HG03095 (cell line): ENCODE results near the gene CCDC197.

Experiments used
- ATAC-seq: cut with Tn5 transposase; IDR thresholded peaks from one replicate; pipeline ENCODE4 v1.9.1; 2021; ENCODE audit warnings: moderate library complexity; ENCODE audit not compliant: unreplicated experiment

The CCDC197 gene

GRCh38 chr14:93998871-93999403 is 1.8 kb downstream of the CCDC197 start:
- no peak for ATAC-seq

DNA sequence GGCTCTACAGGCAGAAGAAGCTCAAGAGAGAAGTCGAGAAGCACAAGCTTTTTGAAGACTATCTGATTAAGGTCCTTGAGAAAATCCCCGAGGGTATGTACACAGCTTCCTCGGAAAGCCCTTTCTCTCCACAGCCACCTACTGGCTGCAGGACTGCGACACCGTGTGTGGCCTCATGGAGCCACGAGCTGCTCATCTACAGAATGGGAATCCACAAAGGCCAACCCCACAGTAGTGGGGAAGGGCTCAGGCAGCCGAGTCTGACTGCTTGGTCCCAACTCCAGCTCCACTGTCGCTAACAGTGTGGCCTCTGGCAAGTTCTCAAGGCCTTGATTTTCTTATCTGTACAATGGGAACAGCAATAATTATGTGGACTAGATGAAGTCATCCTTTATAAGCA is 2.5 kb downstream of the CCDC197 start:
- no peak for ATAC-seq

DNA sequence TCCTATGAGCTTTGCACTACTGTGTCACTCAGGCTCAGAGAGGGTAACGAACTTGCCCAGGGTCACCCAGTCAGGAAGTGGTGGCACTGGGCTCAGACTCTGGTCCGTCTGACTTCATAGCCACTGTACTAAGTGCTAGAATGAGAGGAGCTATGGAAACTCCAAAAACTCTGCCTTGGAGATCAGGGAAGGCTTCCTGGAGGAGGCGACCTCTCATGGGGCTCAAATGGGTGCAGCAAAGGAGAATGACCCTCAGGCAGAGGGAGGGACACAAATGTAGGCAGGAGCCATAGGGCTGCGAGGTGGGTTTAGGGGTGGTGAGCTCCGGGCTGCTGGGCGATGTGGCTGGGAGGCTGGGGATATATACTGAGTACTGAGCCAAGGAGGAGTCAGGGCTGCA is 3.2 kb downstream of the CCDC197 start:
- ATAC-seq: no peak

DNA sequence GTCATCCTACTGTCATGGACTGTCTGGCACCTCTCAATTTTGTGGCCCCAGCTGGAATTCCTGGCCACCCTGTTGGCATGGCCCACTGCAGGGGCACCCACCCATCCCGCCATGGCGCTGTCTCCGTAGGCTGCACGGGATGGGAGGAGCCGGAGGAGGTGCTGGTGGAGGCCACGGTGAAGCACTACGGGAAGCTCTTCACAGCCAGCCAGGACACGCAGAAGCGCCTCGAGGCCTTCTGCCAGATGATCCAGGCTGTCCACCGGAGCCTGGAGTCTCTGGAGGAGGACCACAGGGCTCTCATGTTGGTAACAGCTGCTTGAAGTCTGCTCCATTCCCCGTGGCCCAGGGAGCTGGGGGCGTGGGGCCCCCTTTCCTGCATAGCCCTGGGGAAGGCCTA is 3.9 kb downstream of the CCDC197 start:
- ATAC-seq: no peak

DNA sequence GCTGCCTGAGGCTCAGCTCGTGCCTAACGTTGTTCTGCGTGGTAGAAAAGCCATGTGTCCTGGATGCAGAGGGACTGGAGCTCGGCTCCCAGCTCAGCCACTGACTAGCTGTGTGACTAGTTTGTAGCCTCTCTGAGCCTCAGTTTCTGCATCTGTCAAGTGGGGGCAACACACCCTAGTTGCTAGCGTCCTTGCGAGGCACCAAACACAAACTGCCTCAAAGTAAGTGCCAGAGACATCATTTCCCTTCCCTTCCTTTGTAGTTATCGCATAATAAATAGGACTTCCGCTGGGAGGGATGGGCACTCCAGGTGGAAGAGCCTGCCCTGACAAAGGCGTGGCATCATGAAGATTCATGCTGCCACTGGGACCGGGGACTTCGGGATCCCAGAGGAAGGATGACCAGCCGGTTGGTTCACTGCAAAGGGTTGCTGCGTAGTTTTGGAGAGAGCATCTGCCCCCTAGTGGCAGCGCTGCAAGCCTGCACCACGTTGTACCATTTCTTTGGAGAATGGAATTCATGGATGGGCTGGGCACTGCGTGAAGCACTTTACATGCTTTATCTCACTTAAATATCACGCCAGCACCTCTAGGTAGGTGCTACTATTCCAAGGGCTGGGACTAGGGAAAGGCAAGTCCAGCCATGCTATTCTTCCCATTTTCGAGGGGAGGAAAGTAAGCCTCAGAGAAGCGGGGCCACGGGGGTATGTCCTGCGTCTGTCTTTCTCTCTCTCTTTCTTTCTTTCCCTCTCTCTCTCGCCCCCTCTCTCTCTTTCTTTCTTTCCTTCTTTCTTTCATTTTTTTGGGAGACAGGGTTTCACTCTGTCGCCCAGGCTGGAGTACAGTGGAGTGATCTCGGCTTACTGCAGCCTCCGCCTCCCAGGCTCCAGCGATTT is 4.6 kb downstream of the CCDC197 start:
- no peak for ATAC-seq

GRCh38 chr14:94003397-94003796 is 6.3 kb downstream of the CCDC197 start:
- ATAC-seq: no peak

GRCh38 chr14:94004015-94004414 is 6.9 kb downstream of the CCDC197 start:
- no peak for ATAC-seq

GRCh38 chr14:94005324-94006073 is 8.4 kb downstream of the CCDC197 start:
- ATAC-seq: no peak

- no peak for ATAC-seq
Measured at GRCh38 chr14:94008234-94008633, 11.1 kb downstream of the CCDC197 start.

GRCh38 chr14:94009767-94010166 is 12.7 kb downstream of the CCDC197 start:
- ATAC-seq: peak; percentile 60

GRCh38 chr14:94010625-94011024 is 13.5 kb downstream of the CCDC197 start:
- no peak for ATAC-seq

DNA sequence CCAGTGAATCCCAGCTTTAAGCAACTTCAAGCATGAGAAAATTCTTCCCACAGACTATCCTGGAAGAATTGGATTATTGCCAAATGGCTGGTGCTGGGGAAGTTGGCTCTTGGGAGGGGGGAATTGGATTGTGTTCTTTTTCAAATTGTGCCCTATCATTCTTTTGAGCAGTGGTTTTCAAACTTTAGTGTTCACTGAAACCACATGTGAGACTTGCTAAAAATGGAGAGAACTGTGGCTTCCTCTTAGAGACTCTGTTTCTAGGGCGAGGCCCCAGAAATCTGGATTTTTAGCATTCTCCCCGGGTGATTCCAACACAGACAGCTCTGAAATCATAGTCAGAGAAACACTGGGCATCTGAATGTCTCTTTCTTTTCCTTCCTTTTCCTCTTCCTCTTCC is 14.7 kb downstream of the CCDC197 start:
- no peak for ATAC-seq

- no peak for ATAC-seq
Measured at GRCh38 chr14:94014382-94014781, 17.3 kb downstream of the CCDC197 start.

- no peak for ATAC-seq
Measured at GRCh38 chr14:94015223-94015622, 18.1 kb downstream of the CCDC197 start.

DNA sequence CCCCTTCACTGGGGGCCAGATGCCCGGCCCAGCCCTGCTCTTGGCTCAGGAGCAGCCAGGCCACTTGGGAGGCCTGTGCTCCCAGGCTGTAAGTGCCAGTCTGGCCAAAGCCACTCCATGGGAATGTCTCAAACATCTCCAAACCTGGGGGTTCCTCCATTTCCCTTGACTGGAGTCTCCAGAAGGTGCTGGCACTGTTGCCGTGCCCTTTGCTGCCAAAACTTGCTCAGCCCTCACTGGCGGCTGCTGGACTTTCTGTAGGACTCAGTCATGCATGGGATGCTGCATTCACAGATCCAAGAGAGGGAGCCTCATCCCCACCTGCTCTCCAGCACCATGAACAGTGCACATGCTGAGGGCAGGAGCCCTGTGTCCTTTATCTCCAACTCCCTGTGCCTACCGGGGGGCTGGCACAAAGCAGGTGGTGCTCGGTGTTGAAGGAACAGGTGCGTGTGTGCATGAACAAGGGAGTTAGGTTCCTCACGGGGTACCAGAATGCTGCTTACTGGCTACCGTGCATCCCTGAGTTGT is 19.4 kb downstream of the CCDC197 start:
- no peak for ATAC-seq

DNA sequence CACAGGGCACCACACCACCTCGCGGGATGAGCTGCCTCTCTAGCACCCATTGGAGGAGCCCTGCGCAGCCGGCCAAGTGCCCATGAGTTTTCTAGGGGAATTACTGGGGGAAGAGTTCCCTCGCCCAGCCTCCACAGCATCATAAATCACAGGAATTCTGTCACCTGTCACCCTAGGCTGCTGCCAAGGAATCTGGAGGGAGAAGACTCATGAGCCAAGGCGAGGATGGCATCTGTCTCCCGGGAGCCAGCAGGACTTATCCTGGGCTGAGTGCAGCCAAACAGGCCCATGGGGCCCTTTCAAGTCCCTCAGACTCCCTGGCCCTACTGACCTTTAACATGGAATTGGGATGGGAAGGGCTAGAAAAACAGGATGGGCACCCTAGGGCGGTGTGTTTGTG is 21.2 kb downstream of the CCDC197 start:
- ATAC-seq: no peak

DNA sequence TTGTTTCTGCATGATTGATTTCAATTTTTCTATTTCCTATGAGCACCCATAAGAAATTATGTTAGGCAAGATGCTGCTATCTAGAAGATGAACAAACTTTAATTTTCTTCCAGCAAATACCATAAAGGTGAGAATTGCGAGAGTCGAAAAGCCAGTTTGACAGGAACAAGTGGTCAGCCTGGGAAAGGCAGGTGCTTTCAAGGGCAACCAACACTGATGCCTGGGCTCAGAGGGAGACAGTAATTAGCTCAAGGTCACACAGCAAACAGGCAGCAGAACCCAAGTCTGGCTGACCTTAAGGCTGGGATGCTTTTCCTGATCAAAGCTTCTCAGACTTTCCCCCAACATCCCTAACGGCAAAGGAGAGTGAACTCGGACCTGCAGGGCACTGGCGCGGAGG is 22.2 kb downstream of the CCDC197 start:
- ATAC-seq: no peak

DNA sequence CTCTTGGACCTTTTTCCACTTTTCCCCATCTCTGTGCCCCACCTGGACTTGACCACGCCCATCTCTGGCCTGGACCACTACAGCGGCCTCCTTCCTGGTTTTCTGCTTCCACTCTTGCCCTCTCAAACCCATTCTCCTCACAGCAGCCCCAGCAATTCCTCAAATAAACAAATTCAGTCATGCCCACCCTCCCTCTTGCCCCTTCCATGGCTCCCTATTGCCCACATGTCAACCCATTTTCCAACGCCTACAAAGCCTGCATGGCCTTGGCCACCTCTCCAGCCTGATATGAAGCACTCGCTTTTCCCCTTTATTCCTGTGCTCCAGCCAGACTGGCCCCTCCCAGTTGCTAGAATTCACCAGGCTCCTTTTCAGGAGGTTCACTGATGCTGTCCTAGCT is 23.2 kb downstream of the CCDC197 start:
- no peak for ATAC-seq

- ATAC-seq: no peak
Measured at GRCh38 chr14:94021001-94021400, 23.9 kb downstream of the CCDC197 start.

- no peak for ATAC-seq
Measured at GRCh38 chr14:94021416-94022157, 24.5 kb downstream of the CCDC197 start.
